DOHH2 (cell line): ENCODE data around the gene ADAP1.

Source experiments
- H3F3A ChIP-seq: fragments of 200-600 bp; sonication (generic), shearing (Covaris generic); 2 replicates; pipeline ENCODE4 v1.6.0; 2016; ENCODE audit warnings: antibody characterized with exemption, mild to moderate bottlenecking; ENCODE audit not compliant: control insufficient read depth, insufficient read depth
- H3K27ac ChIP-seq: fragments of 200-600 bp; sonication (generic); 2 replicates; pipeline ENCODE4 v1.5.1; 2014; ENCODE audit warnings: low read depth, mild to moderate bottlenecking, low read length, moderate library complexity
- H3K27me3 ChIP-seq: fragments of 200-600 bp; sonication (generic); 2 replicates; pipeline ENCODE4 v1.6.1; 2014; ENCODE audit warnings: mild to moderate bottlenecking, low read length, mixed read lengths; ENCODE audit not compliant: control insufficient read depth
- H3K36me3 ChIP-seq: fragments of 200-600 bp; sonication (generic); 2 replicates; pipeline ENCODE4 v1.6.1; 2014; ENCODE audit warnings: mild to moderate bottlenecking, low read length, moderate library complexity, mixed read lengths; ENCODE audit not compliant: control insufficient read depth
- H3K4me1 ChIP-seq: fragments of 200-600 bp; sonication (generic); 2 replicates; pipeline ENCODE4 v1.6.1; 2014; ENCODE audit warnings: mild to moderate bottlenecking, low read length, mixed read lengths; ENCODE audit not compliant: control insufficient read depth
- H3K4me2 ChIP-seq: fragments of 200-600 bp; sonication (generic); 2 replicates; pipeline ENCODE4 v1.6.0; 2014; ENCODE audit warnings: mild to moderate bottlenecking, low read length, moderate library complexity
- H3K4me3 ChIP-seq: fragments of 200-600 bp; sonication (generic); 2 replicates; pipeline ENCODE4 v1.5.1; 2014; ENCODE audit warnings: mild to moderate bottlenecking, low read length, mixed read lengths
- H3K79me2 ChIP-seq: fragments of 200-600 bp; sonication (generic); 2 replicates; pipeline ENCODE4 v1.6.1; 2014; ENCODE audit warnings: mild to moderate bottlenecking, low read length, mixed read lengths; ENCODE audit not compliant: control insufficient read depth
- H3K9me2 ChIP-seq: fragments of 200-600 bp; sonication (generic); replicated peaks from 2 replicates; pipeline ENCODE4 v1.6.1; 2014; ENCODE audit warnings: mild to moderate bottlenecking, low read length, mixed read lengths; ENCODE audit not compliant: control insufficient read depth
- H3K9me3 ChIP-seq: fragments of 200-600 bp; sonication (generic); 2 replicates; pipeline ENCODE4 v1.6.1; 2014; ENCODE audit warnings: antibody characterized with exemption, low read length, mixed read lengths; ENCODE audit not compliant: control insufficient read depth, insufficient read depth
- H4K20me1 ChIP-seq: fragments of 200-600 bp; sonication (generic); 2 replicates; pipeline ENCODE4 v1.6.0; 2014; ENCODE audit warnings: low read depth, mild to moderate bottlenecking, antibody characterized with exemption, low read length, moderate library complexity; ENCODE audit not compliant: control insufficient read depth, insufficient read depth
- EZH2phosphoT487 ChIP-seq: fragments of 200-600 bp; sonication (generic); IDR thresholded peaks from 2 replicates; pipeline ENCODE4 v1.6.1; 2017; ENCODE audit warnings: borderline replicate concordance, mild to moderate bottlenecking, antibody characterized with exemption, low read length, moderate library complexity, mixed read lengths
- TF ChIP-seq, protein P1 (sequence below): fragments of 200-600 bp; sonication (generic); IDR thresholded peaks from one replicate; pipeline ENCODE4 v1.5.1; 2014; ENCODE audit warnings: antibody characterized with exemption, mild to moderate bottlenecking, low read depth, low read length; ENCODE audit not compliant: poor library complexity, severe bottlenecking

Gene ADAP1

DNA sequence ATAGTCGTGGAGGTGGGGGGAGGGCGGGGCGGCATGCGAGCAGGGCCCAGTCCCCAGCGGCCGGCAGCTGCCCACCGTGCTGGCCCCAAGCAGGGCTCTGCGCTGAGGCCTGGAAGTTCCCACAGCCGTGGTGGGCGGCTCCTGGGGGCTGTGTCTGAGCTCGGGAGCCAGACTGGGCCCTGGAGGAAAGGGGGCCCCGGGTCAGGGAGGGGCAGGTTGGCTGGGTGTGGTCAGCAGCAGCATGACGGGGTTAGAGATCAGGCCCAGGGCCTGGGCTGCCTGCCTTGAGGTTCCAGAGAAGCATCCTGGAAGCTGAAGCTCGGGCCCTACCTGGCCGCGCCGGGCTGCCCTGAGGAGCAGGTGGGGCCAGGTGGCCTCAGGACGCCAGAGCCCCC lies 56.0 kb downstream of the ADAP1 start:
- no peaks in the 10 kb centered on the region for H4K20me1 ChIP-seq
- no peaks in the 10 kb centered on the region for H3K9me3 ChIP-seq
- no peaks in the 10 kb centered on the region for H3K9me2 ChIP-seq
- peaks cover 37% of the 10 kb centered on the region for H3K36me3 ChIP-seq
- H3K4me3 ChIP-seq = no peak overlapping the region
- no peaks in the 10 kb centered on the region for H3F3A ChIP-seq
- TF ChIP-seq EZH2phosphoT487 = no peak
- TF ChIP-seq, protein P1, sequence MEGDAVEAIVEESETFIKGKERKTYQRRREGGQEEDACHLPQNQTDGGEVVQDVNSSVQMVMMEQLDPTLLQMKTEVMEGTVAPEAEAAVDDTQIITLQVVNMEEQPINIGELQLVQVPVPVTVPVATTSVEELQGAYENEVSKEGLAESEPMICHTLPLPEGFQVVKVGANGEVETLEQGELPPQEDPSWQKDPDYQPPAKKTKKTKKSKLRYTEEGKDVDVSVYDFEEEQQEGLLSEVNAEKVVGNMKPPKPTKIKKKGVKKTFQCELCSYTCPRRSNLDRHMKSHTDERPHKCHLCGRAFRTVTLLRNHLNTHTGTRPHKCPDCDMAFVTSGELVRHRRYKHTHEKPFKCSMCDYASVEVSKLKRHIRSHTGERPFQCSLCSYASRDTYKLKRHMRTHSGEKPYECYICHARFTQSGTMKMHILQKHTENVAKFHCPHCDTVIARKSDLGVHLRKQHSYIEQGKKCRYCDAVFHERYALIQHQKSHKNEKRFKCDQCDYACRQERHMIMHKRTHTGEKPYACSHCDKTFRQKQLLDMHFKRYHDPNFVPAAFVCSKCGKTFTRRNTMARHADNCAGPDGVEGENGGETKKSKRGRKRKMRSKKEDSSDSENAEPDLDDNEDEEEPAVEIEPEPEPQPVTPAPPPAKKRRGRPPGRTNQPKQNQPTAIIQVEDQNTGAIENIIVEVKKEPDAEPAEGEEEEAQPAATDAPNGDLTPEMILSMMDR = no peak
- H3K79me2 ChIP-seq = no peaks in the 10 kb centered on the region
- H3K4me2 ChIP-seq = no peak overlapping the region
- H3K27ac ChIP-seq = no peak overlapping the region
- peaks cover 8% of the 10 kb centered on the region for H3K4me1 ChIP-seq
- H3K27me3 ChIP-seq = no peaks in the 10 kb centered on the region

DNA sequence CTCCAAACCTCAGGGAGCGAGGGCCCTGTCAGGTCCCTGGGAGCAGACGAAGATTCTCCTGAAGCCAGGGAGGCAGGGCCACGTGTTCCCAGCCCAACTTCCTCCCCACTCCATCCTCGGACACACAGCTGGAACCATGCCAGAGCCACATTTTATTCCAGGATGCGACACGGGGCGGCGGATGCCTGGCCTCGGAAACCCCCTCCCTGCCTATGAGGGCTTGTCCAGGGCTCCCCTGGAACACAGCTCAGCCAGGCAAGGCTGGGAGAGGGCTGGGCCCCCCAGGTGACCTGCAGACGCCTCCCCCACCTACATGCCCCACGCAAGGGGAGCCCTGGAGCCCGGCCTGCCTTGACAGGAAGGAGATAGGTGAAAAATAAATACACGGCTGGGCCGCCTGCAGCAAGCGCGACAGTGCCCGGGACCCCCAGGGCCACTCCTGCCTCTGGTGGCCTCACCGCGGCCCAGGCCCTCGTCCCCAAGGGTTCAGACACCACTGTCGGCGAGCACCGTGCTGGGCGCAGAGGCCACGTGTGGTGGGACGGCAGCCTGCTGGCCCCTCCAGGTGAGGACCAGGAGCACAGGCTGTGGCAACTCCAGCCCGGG lies 56.6 kb downstream of the ADAP1 start:
- Histone ChIP-seq H3K27me3 (no peaks in the 10 kb centered on the region), H3K9me2 (no peaks in the 10 kb centered on the region), H3K27ac (no peak overlapping the region), H4K20me1 (no peaks in the 10 kb centered on the region), H3K36me3 (peaks cover 43% of the 10 kb centered on the region), H3K4me2 (no peak overlapping the region), H3K4me3 (no peak overlapping the region), H3F3A (no peaks in the 10 kb centered on the region), H3K4me1 (peaks cover 8% of the 10 kb centered on the region), H3K9me3 (no peaks in the 10 kb centered on the region), H3K79me2 (no peaks in the 10 kb centered on the region)
- no peak for TF ChIP-seq EZH2phosphoT487
- TF ChIP-seq, protein P1 = no peak

DNA sequence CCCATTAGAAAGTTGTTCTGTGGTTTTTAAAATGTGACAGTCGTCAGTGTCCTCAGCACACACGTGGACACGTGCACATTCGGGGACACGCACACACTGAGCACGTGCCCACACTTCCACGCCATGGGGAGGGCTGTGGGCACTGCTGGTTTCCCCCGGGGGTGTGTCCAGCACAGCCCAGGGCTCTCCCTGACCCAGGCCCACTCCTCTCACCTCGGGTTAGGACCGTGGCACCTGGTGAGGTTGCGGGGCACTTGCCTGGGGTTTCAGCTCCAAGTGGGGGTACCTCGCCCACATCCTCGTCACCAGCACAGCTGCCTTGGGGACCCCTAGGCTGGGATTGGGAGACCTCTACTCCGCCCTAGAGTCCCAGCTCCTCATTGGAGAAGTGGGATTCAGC lies 57.4 kb downstream of the ADAP1 start:
- no peak overlapping the region for H3K4me3 ChIP-seq
- no peaks in the 10 kb centered on the region for H3K79me2 ChIP-seq
- H3K4me2 ChIP-seq = no peak overlapping the region
- H3K36me3 ChIP-seq = peaks cover 51% of the 10 kb centered on the region
- no peaks in the 10 kb centered on the region for H3K27me3 ChIP-seq
- no peaks in the 10 kb centered on the region for H4K20me1 ChIP-seq
- no peaks in the 10 kb centered on the region for H3K9me3 ChIP-seq
- no peaks in the 10 kb centered on the region for H3K9me2 ChIP-seq
- no peak overlapping the region for H3K27ac ChIP-seq
- TF ChIP-seq, protein P1 = no peak
- TF ChIP-seq EZH2phosphoT487 = no peak
- H3F3A ChIP-seq = no peaks in the 10 kb centered on the region
- H3K4me1 ChIP-seq = peaks cover 8% of the 10 kb centered on the region
